ENCODE data around the gene ABCG2.

The ABCG2 gene

GRCh38 chr4:88177983-88178625 lies 19.7 kb upstream of the ABCG2 start:
- Histone ChIP-seq H3K4me1 (ENCODE audit: control insufficient read depth, insufficient read depth, low read length) (no peaks in the 10 kb centered on the region), H3K27ac (ENCODE audit: extremely low read depth, low read depth, low read length) (no peak overlapping the region), H3K36me3 (ENCODE audit: control insufficient read depth in 2 of 2, insufficient read depth in 1 of 2, low read length in 2 of 2) (no peaks in the 10 kb centered on the region), H3K4me3 (ENCODE audit: low read depth, low read length) (no peak overlapping the region), H3K9me3 (ENCODE audit: control insufficient read depth, insufficient read depth, low read depth, low read length) (no peaks in the 10 kb centered on the region)
- ChIA-PET CTCF (no interaction called here), POLR2A (no interaction called here)
- TF ChIP-seq ZNF146 (tag by site-specific recombination; IDR thresholded peaks at IDR 0.05) = no peak
- TF ChIP-seq ZNF639 (tag by site-specific recombination; IDR thresholded peaks at IDR 0.05) = no peak
- TF ChIP-seq ZBTB20 (tag by site-specific recombination; IDR thresholded peaks at IDR 0.05) = no peak
- no peak for TF ChIP-seq ZNF169 (tag by site-specific recombination; IDR thresholded peaks at IDR 0.05)
- TF ChIP-seq ZNF10 (tag by site-specific recombination; IDR thresholded peaks at IDR 0.05) = no peak
- no peak for TF ChIP-seq ZBTB21 (tag by site-specific recombination; IDR thresholded peaks at IDR 0.05)
- no peak for TF ChIP-seq MZF1 (tag by site-specific recombination; IDR thresholded peaks at IDR 0.05; ENCODE audit: borderline replicate concordance)
- TF ChIP-seq ZNF585B (tag by site-specific recombination; IDR thresholded peaks at IDR 0.05) = no peak
- no peak for TF ChIP-seq ZNF571 (tag by site-specific recombination; IDR thresholded peaks at IDR 0.05)
- TF ChIP-seq ZNF624 (tag by site-specific recombination; IDR thresholded peaks at IDR 0.05) = no peak
- no peak for TF ChIP-seq ZNF211 (tag by site-specific recombination; IDR thresholded peaks at IDR 0.05; ENCODE audit: low read depth)
- TF ChIP-seq ZNF354C (tag by site-specific recombination; IDR thresholded peaks at IDR 0.05; ENCODE audit: borderline replicate concordance, low read depth) = no peak
- no peak for TF ChIP-seq ZXDB (tag by site-specific recombination; IDR thresholded peaks at IDR 0.05)
- TF ChIP-seq BCL11A (tag by site-specific recombination; IDR thresholded peaks at IDR 0.05; ENCODE audit: low read depth) = no peak
- no peak for TF ChIP-seq ZNF747 (tag by site-specific recombination; IDR thresholded peaks at IDR 0.05)
- TF ChIP-seq AEBP2 (tag by site-specific recombination; IDR thresholded peaks at IDR 0.05; ENCODE audit: borderline replicate concordance) = no peak
- no peak for TF ChIP-seq ZNF544 (tag by site-specific recombination; IDR thresholded peaks at IDR 0.05)
- TF ChIP-seq ZNF626 (tag by site-specific recombination; IDR thresholded peaks at IDR 0.05) = no peak
- no peak for TF ChIP-seq SCRT2 (tag by site-specific recombination; IDR thresholded peaks at IDR 0.05)

GRCh38 chr4:88172987-88173386 lies 14.5 kb upstream of the ABCG2 start:
- no peak overlapping the region for H3K4me3 ChIP-seq (ENCODE audit: low read depth, low read length)
- ChIA-PET POLR2A (no interaction called here), CTCF (interaction anchor here (0.7 to 2.4 kb wide), 2 partner anchors 140 to 334 kb away, joined by 3 to 9 read pairs; no protein-coding TSS in a partner anchor)
- no peaks in the 10 kb centered on the region for H3K9me3 ChIP-seq (ENCODE audit: control insufficient read depth, insufficient read depth, low read depth, low read length)
- TF ChIP-seq ZSCAN16 (tag by site-specific recombination; IDR thresholded peaks at IDR 0.05) (no peak), OSR2 (tag by site-specific recombination; IDR thresholded peaks at IDR 0.05) (no peak), ZNF658 (tag by site-specific recombination; IDR thresholded peaks at IDR 0.05) (no peak), ZFHX2 (tag by site-specific recombination; conservative IDR thresholded peaks at IDR 0.05) (no peak), ZNF302 (tag by site-specific recombination; IDR thresholded peaks at IDR 0.05; ENCODE audit: low read depth) (no peak), KLF7 (tag by site-specific recombination; IDR thresholded peaks at IDR 0.05; ENCODE audit: borderline replicate concordance) (no peak), ZNF777 (tag by site-specific recombination; IDR thresholded peaks at IDR 0.05; ENCODE audit: borderline replicate concordance) (no peak), KLF8 (tag by site-specific recombination; IDR thresholded peaks at IDR 0.05) (no peak)
- TF ChIP-seq, protein P1, sequence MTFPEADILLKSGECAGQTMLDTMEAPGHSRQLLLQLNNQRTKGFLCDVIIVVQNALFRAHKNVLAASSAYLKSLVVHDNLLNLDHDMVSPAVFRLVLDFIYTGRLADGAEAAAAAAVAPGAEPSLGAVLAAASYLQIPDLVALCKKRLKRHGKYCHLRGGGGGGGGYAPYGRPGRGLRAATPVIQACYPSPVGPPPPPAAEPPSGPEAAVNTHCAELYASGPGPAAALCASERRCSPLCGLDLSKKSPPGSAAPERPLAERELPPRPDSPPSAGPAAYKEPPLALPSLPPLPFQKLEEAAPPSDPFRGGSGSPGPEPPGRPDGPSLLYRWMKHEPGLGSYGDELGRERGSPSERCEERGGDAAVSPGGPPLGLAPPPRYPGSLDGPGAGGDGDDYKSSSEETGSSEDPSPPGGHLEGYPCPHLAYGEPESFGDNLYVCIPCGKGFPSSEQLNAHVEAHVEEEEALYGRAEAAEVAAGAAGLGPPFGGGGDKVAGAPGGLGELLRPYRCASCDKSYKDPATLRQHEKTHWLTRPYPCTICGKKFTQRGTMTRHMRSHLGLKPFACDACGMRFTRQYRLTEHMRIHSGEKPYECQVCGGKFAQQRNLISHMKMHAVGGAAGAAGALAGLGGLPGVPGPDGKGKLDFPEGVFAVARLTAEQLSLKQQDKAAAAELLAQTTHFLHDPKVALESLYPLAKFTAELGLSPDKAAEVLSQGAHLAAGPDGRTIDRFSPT (tag by site-specific recombination; IDR thresholded peaks at IDR 0.05) = no peak
- H3K36me3 ChIP-seq (ENCODE audit: control insufficient read depth in 2 of 2, insufficient read depth in 1 of 2, low read length in 2 of 2) = no peaks in the 10 kb centered on the region
- H3K27ac ChIP-seq (ENCODE audit: extremely low read depth, low read depth, low read length) = no peak overlapping the region
- no peaks in the 10 kb centered on the region for H3K4me1 ChIP-seq (ENCODE audit: control insufficient read depth, insufficient read depth, low read length)
